ENCODE results near the gene ANKRD13D.

GRCh38 chr11:67313125-67313890 lies 24.2 kb downstream of the ANKRD13D start:
- no peak for TF ChIP-seq CTCF (conservative IDR thresholded peaks at IDR 0.05)
- no peak for TF ChIP-seq EZH2 (IDR thresholded peaks at IDR 0.05; ENCODE audit: low read depth)

All from PC-9 (cell line).